GM23338 (cell line): ENCODE measurements around the gene TDO2. TPM values are rescaled to one million over a fixed set of nuclear protein-coding genes. Genes with fewer than 3 reads are reported as not detected.

Source experiments
- ATAC-seq: fragments of 200-7000 bp; cut with Tn5 transposase; 3 replicates; pipeline ENCODE4 v1.9.1; 2020
- DNase-seq: peaks from one replicate; pipeline ENCODE4 v3.0.0-alpha.2; 2015; ENCODE audit warnings: low spot score
- H2AFZ ChIP-seq: fragments of 200-600 bp; sonication (generic); 2 replicates; pipeline ENCODE4 v1.8.0; 2016; ENCODE audit warnings: antibody characterized with exemption, mild to moderate bottlenecking, moderate library complexity
- H3F3A ChIP-seq: fragments of 200-600 bp; sonication (generic); replicated peaks from 2 replicates; pipeline ENCODE4 v1.8.0; 2017; ENCODE audit warnings: antibody characterized with exemption, mixed run types, low read depth
- H3K27ac ChIP-seq: fragments of 200-600 bp; sonication (generic); 2 replicates; pipeline ENCODE4 v1.6.1; 2016; ENCODE audit warnings: low read depth
- H3K27me3 ChIP-seq: fragments of 200-600 bp; sonication (generic); 2 replicates; pipeline ENCODE4 v1.8.0; 2016; ENCODE audit warnings: mild to moderate bottlenecking, mixed run types, moderate library complexity; ENCODE audit not compliant: insufficient read depth
- H3K36me3 ChIP-seq: fragments of 200-600 bp; sonication (generic); 2 replicates; pipeline ENCODE4 v1.8.0; 2016; ENCODE audit warnings: mild to moderate bottlenecking; ENCODE audit not compliant: insufficient read depth
- H3K4me1 ChIP-seq: fragments of 200-600 bp; sonication (generic); 2 replicates; pipeline ENCODE4 v1.8.0; 2016; ENCODE audit warnings: mild to moderate bottlenecking, moderate library complexity; ENCODE audit not compliant: insufficient read depth
- H3K4me2 ChIP-seq: fragments of 200-600 bp; sonication (generic); 2 replicates; pipeline ENCODE4 v1.7.1; 2017; ENCODE audit warnings: mixed run types
- H3K4me3 ChIP-seq: fragments of 200-600 bp; sonication (generic); 2 replicates; pipeline ENCODE4 v1.6.1; 2016; ENCODE audit warnings: mixed run types
- H3K79me2 ChIP-seq: fragments of 200-600 bp; sonication (generic); replicated peaks from 2 replicates; pipeline ENCODE4 v1.8.0; 2017; ENCODE audit warnings: mild to moderate bottlenecking; ENCODE audit not compliant: insufficient read depth
- H3K9me2 ChIP-seq: fragments of 200-600 bp; sonication (generic); 2 replicates; pipeline ENCODE4 v1.8.0; 2017; ENCODE audit not compliant: insufficient read depth
- H4K20me1 ChIP-seq: fragments of 200-600 bp; sonication (generic); replicated peaks from 2 replicates; pipeline ENCODE4 v1.8.0; 2017; ENCODE audit warnings: mild to moderate bottlenecking; ENCODE audit not compliant: insufficient read depth
- H3K27ac Mint-ChIP-seq: 2 replicates; pipeline ENCODE4 v1.8.0; 2020; ENCODE audit warnings: inconsistent platforms, mild to moderate bottlenecking, moderate library complexity, mixed read lengths
- H3K27me3 Mint-ChIP-seq: 3 replicates; pipeline ENCODE4 v1.8.0; 2022; ENCODE audit warnings: low read depth, mild to moderate bottlenecking, moderate library complexity, mixed read lengths, inconsistent platforms; ENCODE audit not compliant: insufficient read depth, poor library complexity
- H3K36me3 Mint-ChIP-seq: 3 replicates; pipeline ENCODE4 v1.8.0; 2021; ENCODE audit warnings: low read depth, mild to moderate bottlenecking, inconsistent platforms, moderate library complexity, mixed read lengths
- H3K4me1 Mint-ChIP-seq: 3 replicates; pipeline ENCODE4 v1.8.0; 2020; ENCODE audit warnings: mild to moderate bottlenecking, inconsistent platforms, mixed read lengths
- H3K4me3 Mint-ChIP-seq: 3 replicates; pipeline ENCODE4 v1.8.0; 2021; ENCODE audit warnings: moderate library complexity, mild to moderate bottlenecking, inconsistent platforms, mixed read lengths
- H3K9me3 Mint-ChIP-seq: 3 replicates; pipeline ENCODE4 v1.8.0; 2020; ENCODE audit warnings: moderate library complexity, mild to moderate bottlenecking, inconsistent platforms, mixed read lengths
- CREB1 ChIP-seq: fragments of 250-450 bp; sonication (Bioruptor Pico); IDR thresholded peaks from 2 replicates; pipeline ENCODE4 v1.5.0; 2020; ENCODE audit warnings: low read depth, mild to moderate bottlenecking, moderate library complexity
- CTCF ChIP-seq, 2 experiments: fragments of 200-600 bp in 1 of 2; sonication (generic) in 1 of 2; conservative IDR thresholded peaks; 2 replicates each; pipeline versions ENCODE4 v1.5.1 to v1.6.1; 2016 to 2017; ENCODE audit warnings: antibody characterized with exemption in 2 of 2, low read depth in 2 of 2, mild to moderate bottlenecking in 2 of 2, moderate library complexity in 1 of 2
- ETS1 ChIP-seq: IDR thresholded peaks from 2 replicates; pipeline ENCODE4 v1.6.1; 2016; ENCODE audit warnings: antibody characterized with exemption
- EZH2 ChIP-seq: fragments of 200-600 bp; sonication (generic); IDR thresholded peaks from one replicate; pipeline ENCODE4 v1.8.0; 2017; ENCODE audit warnings: antibody characterized with exemption, mild to moderate bottlenecking, low read depth; ENCODE audit not compliant: unreplicated experiment
- EZH2phosphoT487 ChIP-seq: fragments of 200-600 bp; sonication (generic); IDR thresholded peaks from one replicate; pipeline ENCODE4 v1.8.1; 2018; ENCODE audit warnings: antibody characterized with exemption; ENCODE audit not compliant: unreplicated experiment
- STAT1 ChIP-seq: IDR thresholded peaks from one replicate; pipeline ENCODE4 v1.6.1; 2016; ENCODE audit warnings: antibody characterized with exemption; ENCODE audit not compliant: unreplicated experiment
- ZNF331 ChIP-seq: fragments of 250-450 bp; sonication (Bioruptor Pico); IDR thresholded peaks from 2 replicates; pipeline ENCODE4 v1.5.0; 2020; ENCODE audit warnings: low read depth, mild to moderate bottlenecking, moderate library complexity
- polyA plus RNA-seq: library from polyadenylated mRNA; unstranded; fragments of >200 nt; fragmentation: Nextera tagmentation; extraction: Ambion mirVana; gene quantifications from 2 replicates; pipeline ENCODE4 v1.2.1, GENCODE V29; 2016
- total RNA-seq: library from RNA; depleted of rRNA; stranded (reverse); fragments of >200 nt; shearing (Covaris generic); gene quantifications from 2 replicates; pipeline ENCODE4 v1.2.3, GENCODE V29; 2014

The TDO2 gene
- total and polyA plus RNA-seq, 2 experiments from 2014 or later, result 0.10 TPM; not detected in 1

- ATAC-seq, result no peak
- H3K4me2 ChIP-seq, result no peak overlapping the region
- 0 out of 2 replicates have a peak, but pooled peaks cover 5% of the 10 kb centered on the region for H3K9me2 ChIP-seq
- no peaks in the 10 kb centered on the region for H3F3A ChIP-seq
- no peaks in the 10 kb centered on the region for H3K9me3 Mint-ChIP-seq
- DNase-seq, result no peak
- H3K36me3 ChIP-seq, result no peaks in the 10 kb centered on the region
- H3K27me3 ChIP-seq, result no peaks in the 10 kb centered on the region
- H3K4me3 ChIP-seq, result no peak overlapping the region
- H3K27ac Mint-ChIP-seq, result no peak overlapping the region
- no peaks in the 10 kb centered on the region for H3K27me3 Mint-ChIP-seq
- H3K4me3 Mint-ChIP-seq, result no peak overlapping the region
- no peaks in the 10 kb centered on the region for H3K4me1 ChIP-seq
- H4K20me1 ChIP-seq, result no peaks in the 10 kb centered on the region
- TF ChIP-seq EZH2phosphoT487, result no peak
- no peak for TF ChIP-seq ETS1
- TF ChIP-seq EZH2, result no peak
- TF ChIP-seq ZNF331 (CRISPR knock-in tag), result no peak
- no peak for TF ChIP-seq STAT1
- H3K36me3 Mint-ChIP-seq, result no peaks in the 10 kb centered on the region
- H3K4me1 Mint-ChIP-seq, result no peaks in the 10 kb centered on the region
- H2AFZ ChIP-seq, result no peak overlapping the region
- no peak overlapping the region for H3K27ac ChIP-seq
- no peaks in the 10 kb centered on the region for H3K79me2 ChIP-seq
Measured at GRCh38 chr4:155914782-155915181, 11.3 kb downstream of the TDO2 start.

- Mint-ChIP-seq H3K9me3 (no peaks in the 10 kb centered on the region), H3K27me3 (no peaks in the 10 kb centered on the region), H3K36me3 (no peaks in the 10 kb centered on the region), H3K27ac (no peak overlapping the region), H3K4me3 (no peak overlapping the region), H3K4me1 (no peaks in the 10 kb centered on the region)
- H3K27me3 ChIP-seq, result no peaks in the 10 kb centered on the region
- H3K4me2 ChIP-seq, result no peak overlapping the region
- DNase-seq (no peak), ATAC-seq (no peak)
- no peak overlapping the region for H2AFZ ChIP-seq
- no peak overlapping the region for H3K27ac ChIP-seq
- TF ChIP-seq CTCF (conservative IDR thresholded peaks at IDR 0.05; ENCODE audit: low read depth in 2 of 2) (no peak), CREB1 (CRISPR knock-in tag) (no peak), ZNF331 (CRISPR knock-in tag) (no peak), EZH2phosphoT487 (no peak), ETS1 (no peak)
- H3K9me2 ChIP-seq, result 0 out of 2 replicates have a peak, but pooled peaks cover 6% of the 10 kb centered on the region
- H3K79me2 ChIP-seq, result no peaks in the 10 kb centered on the region
- H3K36me3 ChIP-seq, result no peaks in the 10 kb centered on the region
- no peak overlapping the region for H3K4me3 ChIP-seq
- H3F3A ChIP-seq, result no peaks in the 10 kb centered on the region
- no peaks in the 10 kb centered on the region for H3K4me1 ChIP-seq
- no peaks in the 10 kb centered on the region for H4K20me1 ChIP-seq
Measured at GRCh38 chr4:155921597-155921996, 18.1 kb downstream of the TDO2 start.
